Measurements from ENCODE around the gene GREB1L.

DNA sequence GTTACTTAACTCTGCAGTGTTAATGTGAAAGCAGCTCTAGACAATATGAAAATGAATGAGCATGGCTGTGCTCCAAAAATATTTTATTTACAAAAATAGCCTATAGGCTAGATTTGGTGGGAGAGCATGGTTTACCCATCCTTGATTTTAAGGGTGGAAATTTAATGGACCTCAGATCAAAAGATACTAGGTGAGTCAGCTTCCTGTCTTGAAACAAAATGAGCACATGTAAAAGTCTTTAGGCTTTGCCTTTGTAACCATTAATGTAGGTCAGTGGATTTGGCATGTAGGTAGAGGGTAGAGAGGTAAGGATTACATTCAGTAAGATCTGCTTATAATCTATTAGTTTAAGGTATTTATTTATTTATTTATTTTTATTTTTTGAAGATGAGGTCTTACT is 72.7 kb downstream of the GREB1L start:
- TF ChIP-seq STAT3 (IDR thresholded peaks at IDR 0.05; ENCODE audit: low read depth, low read length) (no peak), SMARCA5 (IDR thresholded peaks at IDR 0.05) (no peak), POLR2AphosphoS5 (IDR thresholded peaks at IDR 0.05; ENCODE audit: low read length) (no peak), EZH2 (IDR thresholded peaks at IDR 0.05; ENCODE audit: borderline replicate concordance, control insufficient read depth, low read depth, low read length) (no peak)
- TF ChIP-seq, protein P1, sequence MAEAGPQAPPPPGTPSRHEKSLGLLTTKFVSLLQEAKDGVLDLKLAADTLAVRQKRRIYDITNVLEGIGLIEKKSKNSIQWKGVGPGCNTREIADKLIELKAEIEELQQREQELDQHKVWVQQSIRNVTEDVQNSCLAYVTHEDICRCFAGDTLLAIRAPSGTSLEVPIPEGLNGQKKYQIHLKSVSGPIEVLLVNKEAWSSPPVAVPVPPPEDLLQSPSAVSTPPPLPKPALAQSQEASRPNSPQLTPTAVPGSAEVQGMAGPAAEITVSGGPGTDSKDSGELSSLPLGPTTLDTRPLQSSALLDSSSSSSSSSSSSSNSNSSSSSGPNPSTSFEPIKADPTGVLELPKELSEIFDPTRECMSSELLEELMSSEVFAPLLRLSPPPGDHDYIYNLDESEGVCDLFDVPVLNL (IDR thresholded peaks at IDR 0.05; ENCODE audit: low read depth, low read length) = no peak
- TF ChIP-seq, protein P2, sequence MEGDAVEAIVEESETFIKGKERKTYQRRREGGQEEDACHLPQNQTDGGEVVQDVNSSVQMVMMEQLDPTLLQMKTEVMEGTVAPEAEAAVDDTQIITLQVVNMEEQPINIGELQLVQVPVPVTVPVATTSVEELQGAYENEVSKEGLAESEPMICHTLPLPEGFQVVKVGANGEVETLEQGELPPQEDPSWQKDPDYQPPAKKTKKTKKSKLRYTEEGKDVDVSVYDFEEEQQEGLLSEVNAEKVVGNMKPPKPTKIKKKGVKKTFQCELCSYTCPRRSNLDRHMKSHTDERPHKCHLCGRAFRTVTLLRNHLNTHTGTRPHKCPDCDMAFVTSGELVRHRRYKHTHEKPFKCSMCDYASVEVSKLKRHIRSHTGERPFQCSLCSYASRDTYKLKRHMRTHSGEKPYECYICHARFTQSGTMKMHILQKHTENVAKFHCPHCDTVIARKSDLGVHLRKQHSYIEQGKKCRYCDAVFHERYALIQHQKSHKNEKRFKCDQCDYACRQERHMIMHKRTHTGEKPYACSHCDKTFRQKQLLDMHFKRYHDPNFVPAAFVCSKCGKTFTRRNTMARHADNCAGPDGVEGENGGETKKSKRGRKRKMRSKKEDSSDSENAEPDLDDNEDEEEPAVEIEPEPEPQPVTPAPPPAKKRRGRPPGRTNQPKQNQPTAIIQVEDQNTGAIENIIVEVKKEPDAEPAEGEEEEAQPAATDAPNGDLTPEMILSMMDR (IDR thresholded peaks at IDR 0.05 in 2 of 3, conservative IDR thresholded peaks at IDR 0.05 in 1 of 3; ENCODE audit: control insufficient read depth in 2 of 3, extremely low read depth in 1 of 3, insufficient read depth in 1 of 3, low read depth in 3 of 3, low read length in 3 of 3) = no peak

Data from GM12878 (cell line).